Skeletal muscle cell (primary cell): ENCODE measurements around the gene RPS6KB2.
"Not testable (repeated sequence)": the region's sequence is repeated elsewhere in the genome, so short reads cannot be mapped to it uniquely, and the experiment has no call there.

Experiments
- DNase-seq: peaks from one replicate; pipeline ENCODE4 v3.0.0-alpha.2; 2010; ENCODE audit warnings: low read depth
- H3K4me3 ChIP-seq: 2 replicates; pipeline ENCODE4 v1.5.1; 2011; ENCODE audit warnings: low read depth, mild to moderate bottlenecking, control low read depth, low read length, moderate library complexity

RPS6KB2 gene

DNA sequence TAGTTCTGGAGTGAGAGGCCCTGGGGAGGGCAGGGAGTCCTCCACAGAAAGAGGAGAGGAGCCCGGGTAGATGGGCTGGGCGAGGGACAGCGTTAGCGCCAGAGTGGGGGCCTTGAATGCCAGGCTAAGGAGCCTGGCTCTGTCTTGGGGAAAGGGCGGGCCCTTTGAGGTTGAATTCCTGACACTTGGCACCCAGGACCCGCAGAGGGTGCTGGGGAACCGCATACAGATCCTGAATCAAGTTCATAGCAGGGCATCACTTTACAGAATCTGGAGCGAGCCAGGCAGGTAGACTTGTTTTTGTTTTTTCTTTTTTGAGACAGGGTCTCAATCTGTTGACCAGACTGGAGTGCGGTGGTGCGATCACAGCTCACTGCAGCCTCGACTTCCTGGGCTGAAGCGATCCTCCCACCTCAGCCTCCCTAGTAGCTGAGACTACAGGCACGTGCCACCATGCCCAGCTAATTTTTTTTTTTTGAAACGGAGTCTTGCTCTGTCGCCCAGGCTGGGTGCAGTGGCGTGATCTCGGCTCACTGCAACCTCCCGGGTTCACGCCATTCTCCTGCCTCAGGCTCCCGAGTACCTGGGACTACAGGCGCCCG lies 6.8 kb upstream of the RPS6KB2 start:
- H3K4me3 ChIP-seq: peak overlapping the region; percentile 42
- DNase-seq: no peak

DNA sequence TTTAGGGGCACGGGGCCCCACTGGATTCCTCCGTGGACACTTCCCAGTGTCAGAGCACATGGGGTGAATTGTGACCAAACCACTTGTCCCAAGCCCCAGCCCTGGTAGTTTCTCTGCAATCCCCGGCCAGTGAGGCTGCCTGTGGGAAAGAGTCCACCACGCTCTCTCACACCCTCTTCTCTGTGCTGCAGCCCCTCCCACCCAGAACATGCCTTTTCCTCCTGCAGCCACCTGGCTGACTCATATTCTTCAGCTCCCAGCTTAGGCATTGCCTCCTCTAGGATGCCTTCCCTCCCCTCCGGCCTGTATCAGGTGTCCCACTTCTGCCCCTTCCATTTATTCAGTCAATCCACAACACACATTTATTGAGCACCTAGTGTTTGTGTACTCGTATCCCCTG lies 5.4 kb upstream of the RPS6KB2 start:
- no peak overlapping the region for H3K4me3 ChIP-seq
- no peak for DNase-seq

DNA sequence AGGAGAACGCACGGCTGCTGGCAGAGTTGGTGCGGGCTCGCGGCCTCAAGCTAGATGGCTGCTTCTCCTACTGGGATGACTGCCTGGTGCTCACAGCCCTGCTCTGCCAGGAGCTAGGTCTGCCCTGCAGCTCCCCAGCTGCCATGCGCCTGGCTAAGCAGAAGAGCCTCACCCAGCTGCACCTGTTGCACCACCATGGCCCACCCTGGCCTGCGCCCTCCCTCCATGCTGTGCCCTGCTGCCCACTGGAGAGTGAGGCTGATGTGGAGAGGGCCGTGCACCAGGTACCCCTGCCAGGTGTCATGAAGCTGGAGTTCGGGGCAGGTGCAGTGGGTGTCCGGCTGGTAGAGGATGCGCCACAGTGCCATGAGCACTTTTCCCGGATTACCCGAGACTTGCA lies 4.8 kb upstream of the RPS6KB2 start:
- H3K4me3 ChIP-seq: no peak overlapping the region
- DNase-seq: no peak

DNA sequence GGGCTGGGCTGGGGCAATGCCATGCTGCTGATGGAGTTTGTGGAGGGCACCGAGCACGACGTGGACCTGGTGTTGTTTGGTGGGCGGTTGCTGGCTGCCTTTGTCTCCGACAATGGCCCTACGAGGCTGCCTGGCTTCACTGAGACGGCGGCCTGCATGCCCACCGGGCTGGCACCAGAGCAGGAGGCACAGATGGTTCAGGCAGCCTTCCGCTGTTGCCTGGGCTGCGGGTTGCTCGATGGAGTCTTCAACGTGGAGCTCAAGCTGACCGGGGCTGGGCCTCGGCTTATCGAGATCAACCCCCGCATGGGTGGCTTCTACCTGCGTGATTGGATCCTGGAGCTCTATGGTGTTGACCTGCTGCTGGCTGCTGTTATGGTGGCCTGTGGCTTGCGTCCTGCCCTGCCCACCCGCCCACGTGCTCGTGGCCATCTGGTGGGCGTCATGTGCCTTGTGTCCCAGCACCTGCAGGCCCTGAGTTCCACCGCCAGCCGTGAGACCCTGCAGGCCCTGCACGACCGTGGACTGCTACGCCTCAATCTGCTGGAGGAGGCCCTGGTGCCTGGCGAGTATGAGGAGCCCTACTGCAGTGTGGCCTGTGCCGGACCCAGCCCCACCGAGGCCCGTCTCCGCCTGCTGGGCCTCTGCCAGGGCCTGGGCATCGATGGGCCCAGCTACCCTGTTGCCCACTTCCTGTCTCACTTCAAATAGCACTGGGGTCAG lies 4.2 kb upstream of the RPS6KB2 start:
- no peak overlapping the region for H3K4me3 ChIP-seq
- DNase-seq: no peak

DNA sequence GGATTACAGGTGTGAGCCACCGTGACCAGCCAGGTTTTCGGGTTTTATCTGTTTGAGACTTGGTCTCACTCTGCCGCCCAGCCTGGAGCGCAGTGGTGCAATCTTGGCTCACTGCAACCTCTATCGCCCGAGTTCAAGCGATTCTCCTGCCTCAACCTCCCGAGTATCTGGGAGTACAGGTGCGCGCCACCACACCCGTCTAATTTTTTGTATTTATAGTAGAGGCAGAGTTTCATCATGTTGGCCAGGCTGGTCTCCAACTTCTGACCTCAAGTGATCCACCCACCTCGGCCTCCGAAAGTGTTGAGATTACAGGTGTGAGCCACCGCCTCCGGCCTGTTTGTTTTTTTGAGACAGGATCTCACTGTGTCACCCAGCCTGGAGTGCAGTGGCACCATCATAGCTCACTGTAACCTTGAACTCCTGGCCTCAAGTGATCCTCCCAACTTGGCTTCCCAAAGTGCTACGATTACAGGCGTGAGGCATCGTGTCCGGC lies 882 bp upstream of the RPS6KB2 start:
- peak overlapping the region; percentile 99 for H3K4me3 ChIP-seq
- not testable (repeated sequence) for DNase-seq

DNA sequence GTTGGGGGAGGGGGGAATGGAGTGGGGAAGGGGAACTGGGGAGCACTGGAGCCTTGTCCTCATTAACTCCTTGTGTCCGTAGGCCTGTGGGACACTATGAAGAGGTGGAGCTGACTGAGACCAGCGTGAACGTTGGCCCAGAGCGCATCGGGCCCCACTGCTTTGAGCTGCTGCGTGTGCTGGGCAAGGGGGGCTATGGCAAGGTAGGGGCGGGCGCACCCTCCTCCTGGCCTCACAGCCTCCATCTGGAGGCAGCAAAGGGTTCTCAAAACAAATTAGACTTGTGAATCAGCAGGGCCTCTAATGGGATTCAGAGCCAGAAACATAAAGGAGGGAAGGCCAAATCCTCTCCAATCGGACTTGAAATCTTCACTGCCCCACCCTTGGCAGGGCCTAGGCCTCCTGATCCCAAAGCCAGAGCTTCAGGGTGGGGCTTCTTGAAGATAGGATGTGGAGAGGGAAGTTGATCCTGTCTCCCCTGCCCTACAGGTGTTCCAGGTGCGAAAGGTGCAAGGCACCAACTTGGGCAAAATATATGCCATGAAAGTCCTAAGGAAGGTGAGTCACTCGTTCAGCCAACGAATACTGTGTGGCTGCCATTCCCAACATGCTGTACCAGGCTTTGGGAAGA lies 859 bp downstream of the RPS6KB2 start:
- no peak for DNase-seq
- H3K4me3 ChIP-seq: peak overlapping the region; percentile 99

DNA sequence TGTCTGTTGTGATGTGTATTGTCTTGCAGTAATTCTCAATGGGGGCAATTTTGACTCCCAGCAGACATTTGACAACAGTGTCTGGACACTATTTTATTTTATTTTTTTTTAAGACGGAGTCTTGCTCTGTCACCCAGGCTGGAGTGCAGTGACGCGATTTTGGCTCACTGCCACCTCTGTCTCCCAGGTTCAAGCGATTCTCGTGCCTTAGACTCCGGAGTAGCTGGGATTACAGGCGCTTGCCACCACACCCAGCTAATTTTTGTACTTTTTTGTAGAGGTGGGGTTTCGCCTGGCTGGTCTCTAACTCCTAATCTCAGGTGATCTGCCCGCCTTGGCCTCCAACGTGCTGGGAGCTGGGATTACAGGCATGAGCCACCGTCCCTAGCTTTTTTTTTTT lies 1.4 kb downstream of the RPS6KB2 start:
- no peak overlapping the region for H3K4me3 ChIP-seq
- no peak for DNase-seq

DNA sequence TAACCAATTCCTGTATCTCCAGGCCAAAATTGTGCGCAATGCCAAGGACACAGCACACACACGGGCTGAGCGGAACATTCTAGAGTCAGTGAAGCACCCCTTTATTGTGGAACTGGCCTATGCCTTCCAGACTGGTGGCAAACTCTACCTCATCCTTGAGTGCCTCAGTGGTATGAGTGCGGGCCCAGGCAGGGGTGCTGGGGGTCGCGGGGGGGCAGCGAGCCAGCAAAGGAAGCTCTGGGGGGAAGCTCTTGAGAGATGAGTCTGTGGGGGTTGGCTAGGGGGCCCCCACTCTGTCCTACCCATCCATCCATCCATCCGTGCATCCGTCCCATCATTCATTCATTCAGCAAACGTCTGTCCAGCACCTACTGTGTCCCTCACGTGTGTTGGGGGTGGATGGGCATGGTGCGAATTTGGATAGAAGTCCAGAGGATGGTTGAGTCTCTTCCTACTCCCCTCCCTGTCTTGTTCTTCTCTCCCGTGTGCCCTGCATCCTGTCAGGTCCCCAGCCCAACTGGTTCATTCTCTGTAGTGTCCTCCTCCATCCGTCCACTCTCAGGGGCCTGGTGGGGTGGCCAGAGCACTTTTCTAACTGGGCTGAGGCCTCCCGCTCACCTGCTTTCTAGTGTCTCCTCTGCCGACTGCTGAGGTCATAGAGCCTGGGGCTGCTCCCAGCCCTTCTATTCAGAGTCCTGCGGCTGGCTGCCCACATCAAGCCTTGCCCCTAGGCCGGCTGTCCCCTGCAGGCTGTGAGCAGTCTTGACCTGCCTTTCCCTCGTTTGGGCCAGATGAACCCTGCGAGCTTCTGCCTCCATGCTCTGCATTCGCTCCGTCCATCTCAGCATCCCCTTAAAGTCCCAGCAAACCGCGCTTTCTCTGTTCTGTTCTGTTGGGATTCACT lies 3.3 kb downstream of the RPS6KB2 start:
- no peak overlapping the region for H3K4me3 ChIP-seq

DNA sequence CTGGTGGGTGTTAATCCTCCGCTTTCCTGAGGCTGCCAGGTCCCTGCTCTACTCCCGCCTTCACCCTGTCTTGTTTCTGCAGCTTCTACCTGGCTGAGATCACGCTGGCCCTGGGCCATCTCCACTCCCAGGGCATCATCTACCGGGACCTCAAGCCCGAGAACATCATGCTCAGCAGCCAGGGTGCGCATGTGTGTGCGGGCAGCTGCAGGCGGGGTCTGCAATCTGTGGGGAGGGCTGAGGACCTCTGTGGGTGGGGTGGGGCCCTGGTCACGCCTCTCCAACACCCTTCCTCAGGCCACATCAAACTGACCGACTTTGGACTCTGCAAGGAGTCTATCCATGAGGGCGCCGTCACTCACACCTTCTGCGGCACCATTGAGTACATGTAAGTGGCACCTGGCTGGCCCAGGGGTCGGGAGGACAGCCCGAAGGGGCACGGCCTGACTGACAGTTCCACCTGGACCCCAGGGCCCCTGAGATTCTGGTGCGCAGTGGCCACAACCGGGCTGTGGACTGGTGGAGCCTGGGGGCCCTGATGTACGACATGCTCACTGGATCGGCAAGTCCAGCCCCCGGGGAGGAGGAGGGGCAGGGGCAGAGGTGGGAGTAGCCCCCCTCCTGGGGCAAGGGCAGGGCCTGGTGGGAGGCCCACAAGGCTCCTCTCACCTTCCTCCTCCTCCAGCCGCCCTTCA lies 4.5 kb downstream of the RPS6KB2 start:
- H3K4me3 ChIP-seq: no peak overlapping the region

More for the DNA sequence above, 3.3 kb downstream of the RPS6KB2 start:
- DNase-seq: no peak

DNA sequence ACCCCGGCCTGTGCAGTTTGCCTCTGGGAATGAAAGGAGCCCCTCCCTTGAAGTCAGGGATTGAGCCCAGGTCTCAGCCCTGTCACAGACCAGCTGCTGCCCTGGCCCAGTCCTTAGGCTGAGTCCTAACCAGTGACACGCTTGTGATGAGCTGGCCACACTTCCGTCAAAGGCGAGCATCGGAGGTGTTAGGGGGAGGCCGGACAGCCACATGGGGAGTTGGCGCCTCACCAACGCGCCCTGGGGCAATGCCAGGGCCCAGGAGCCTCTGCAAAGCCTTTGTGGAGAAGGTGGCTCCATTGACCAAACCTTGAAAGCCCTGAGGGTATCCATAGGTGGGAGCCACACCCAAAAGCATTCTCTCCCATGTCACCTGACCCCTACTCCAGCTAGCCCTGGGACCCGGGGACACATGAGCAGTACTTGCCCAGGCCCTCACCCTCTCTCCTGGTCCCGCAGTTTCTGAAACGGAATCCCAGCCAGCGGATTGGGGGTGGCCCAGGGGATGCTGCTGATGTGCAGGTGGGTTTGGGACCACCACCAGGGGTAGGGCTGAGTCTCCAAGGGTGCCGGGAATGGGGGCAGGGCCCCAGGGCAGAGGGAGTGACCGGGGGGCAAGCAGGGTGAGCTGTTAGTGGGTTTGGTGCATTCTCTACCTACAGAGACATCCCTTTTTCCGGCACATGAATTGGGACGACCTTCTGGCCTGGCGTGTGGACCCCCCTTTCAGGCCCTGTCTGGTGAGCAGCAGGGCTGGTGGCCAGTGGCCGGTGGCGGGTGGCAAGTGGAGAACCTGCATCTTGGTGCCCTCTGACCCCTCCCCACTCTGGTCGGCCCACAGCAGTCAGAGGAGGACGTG lies 5.5 kb downstream of the RPS6KB2 start:
- no peak for DNase-seq
- H3K4me3 ChIP-seq: no peak overlapping the region

More for the DNA sequence above, 4.5 kb downstream of the RPS6KB2 start:
- DNase-seq: no peak

DNA sequence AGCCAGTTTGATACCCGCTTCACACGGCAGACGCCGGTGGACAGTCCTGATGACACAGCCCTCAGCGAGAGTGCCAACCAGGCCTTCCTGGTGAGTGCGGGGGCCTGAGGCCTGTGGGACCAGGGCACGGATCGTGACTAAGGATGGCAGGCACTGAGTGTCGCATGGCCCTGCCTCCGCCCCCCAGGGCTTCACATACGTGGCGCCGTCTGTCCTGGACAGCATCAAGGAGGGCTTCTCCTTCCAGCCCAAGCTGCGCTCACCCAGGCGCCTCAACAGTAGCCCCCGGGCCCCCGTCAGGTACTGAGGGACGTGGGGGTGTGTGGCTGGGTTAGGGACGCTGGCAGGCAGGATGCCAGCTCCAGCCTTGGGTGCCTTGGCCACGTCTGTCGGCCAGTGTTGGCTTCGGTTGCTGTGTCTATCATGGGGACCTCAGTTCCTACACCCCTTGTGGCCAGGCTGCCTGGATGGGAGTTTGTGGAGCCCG lies 6.1 kb downstream of the RPS6KB2 start:
- DNase-seq: no peak
- no peak overlapping the region for H3K4me3 ChIP-seq

DNA sequence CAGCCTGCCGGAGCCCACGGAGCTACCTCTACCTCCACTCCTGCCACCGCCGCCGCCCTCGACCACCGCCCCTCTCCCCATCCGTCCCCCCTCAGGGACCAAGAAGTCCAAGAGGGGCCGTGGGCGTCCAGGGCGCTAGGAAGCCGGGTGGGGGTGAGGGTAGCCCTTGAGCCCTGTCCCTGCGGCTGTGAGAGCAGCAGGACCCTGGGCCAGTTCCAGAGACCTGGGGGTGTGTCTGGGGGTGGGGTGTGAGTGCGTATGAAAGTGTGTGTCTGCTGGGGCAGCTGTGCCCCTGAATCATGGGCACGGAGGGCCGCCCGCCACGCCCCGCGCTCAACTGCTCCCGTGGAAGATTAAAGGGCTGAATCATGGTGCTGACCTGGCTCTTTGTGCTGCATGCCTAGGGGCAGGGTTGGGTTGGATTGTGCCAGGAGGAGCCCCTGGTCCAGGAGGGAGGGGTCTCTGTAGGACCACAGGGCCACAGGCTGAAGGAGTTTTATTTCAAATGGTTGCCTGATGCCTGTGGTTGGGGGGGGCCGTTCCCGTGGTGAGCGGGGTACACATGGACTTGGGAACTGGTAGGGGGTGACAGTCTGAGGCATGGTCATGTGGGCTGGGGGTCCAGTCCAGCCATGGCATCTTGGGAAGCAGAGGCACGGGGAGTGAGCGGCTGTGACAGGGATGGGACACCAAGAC lies 6.9 kb downstream of the RPS6KB2 start:
- no peak overlapping the region for H3K4me3 ChIP-seq
- DNase-seq: no peak

DNA sequence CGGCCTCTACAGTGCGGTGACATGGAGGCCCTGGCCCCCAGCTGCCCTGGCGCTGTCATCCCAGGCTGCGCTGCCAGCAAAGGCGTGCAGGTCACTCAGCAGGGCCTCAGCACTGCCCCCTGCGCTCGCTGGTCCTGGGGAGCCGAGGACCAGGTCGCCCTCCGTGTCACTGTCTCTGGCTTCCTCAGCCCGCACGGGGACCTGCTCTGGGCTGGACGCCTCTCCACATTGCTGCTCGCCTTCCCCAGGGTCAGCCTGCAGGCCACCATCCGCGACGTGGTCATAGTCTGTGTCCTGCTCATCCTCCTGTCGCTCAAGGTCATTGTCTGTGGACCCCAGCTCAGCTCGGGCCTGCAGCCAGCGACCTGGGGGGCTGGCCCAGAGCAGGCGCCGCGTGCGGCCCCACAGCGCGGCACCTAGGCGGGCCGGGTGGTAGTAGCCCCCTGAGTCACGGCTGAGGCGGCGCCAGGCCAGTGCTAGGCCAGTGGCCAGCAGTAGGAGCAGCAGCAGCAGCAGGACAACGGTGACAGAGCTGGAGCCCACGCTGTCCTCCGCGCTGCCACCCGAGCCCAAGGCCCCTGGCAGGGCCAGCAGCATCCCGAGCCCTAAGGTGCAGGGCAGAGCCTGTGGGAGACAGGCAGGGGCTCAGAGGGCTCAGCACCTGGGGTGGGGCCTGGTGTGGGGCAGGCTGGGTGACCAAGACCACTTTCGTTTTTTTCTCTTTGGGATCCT lies 7.6 kb downstream of the RPS6KB2 start:
- no peak overlapping the region for H3K4me3 ChIP-seq
- no peak for DNase-seq

DNA sequence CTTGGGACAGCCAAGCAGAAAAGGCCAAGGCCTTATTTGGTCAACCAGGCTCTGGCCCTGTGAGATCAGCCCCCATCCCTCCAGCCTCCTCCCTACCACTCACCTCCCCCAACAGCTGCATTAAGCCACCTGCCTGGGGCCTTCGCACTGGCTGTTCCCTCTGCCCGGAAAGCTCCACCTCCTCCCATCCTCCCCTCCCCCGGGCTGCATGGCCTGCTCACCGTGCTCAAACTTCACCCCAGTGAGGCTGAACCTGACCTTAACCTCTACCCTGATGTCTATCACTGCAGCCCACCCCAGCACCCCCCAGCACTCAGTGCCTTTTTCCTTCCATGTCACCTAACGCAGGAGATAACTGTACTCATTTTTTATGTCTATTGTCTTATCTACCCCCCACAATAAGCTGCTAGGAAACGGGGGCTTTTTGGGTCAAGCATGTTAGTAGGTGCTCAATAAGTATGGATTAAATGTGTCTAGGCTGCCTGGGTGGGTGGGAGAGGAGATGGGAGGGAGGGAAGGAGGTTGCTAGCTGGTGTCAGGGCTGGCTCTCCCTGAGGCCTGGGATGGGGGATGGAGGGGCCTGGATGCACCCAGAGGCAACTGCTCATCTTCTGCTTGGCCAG lies 8.3 kb downstream of the RPS6KB2 start:
- no peak for DNase-seq
- no peak overlapping the region for H3K4me3 ChIP-seq

DNA sequence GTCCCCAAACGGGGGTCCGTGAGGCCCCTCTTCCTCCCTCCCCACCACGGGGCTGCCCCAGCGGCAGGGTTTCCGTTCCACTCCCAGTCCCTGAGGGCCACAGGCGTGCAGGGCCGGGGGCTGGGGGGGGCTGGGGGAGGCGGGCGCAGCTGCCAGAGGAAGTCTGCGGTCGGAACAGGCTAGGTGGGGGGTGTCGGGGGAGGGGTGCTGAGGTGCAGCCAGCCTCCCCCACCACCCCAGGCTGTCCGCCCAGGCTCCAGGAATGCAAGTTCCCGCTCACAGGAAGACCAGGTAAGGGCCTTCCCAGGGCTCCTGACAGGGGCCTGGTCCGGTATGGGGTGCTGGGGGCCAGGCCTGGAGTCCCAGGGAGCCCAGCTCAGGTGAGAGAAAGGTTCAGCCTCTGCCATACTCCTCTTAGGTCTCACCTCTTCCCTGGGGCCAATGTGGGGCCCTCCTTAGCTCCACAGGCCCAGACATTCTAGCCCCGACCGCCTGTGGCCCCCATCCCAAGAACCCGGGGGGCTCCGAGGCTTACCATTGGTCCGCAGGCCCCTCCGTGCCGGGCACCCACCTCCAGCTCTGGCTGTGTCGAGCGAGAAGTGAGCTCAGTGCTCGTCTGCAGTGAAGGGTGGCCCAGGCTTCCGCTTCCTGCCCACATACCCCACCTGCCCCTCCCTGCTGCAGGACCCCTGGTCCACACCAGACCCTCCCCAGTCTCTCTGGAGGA lies 9.0 kb downstream of the RPS6KB2 start, which contains the start of gene PTPRCAP:
TSS of gene PTPRCAP (minus strand) at position 601 of the 727 bp plus-strand sequence. CDS start at position 538, 63 bp downstream.
- no peak for DNase-seq
- H3K4me3 ChIP-seq: no peak within 1 kb of the TSS

DNA sequence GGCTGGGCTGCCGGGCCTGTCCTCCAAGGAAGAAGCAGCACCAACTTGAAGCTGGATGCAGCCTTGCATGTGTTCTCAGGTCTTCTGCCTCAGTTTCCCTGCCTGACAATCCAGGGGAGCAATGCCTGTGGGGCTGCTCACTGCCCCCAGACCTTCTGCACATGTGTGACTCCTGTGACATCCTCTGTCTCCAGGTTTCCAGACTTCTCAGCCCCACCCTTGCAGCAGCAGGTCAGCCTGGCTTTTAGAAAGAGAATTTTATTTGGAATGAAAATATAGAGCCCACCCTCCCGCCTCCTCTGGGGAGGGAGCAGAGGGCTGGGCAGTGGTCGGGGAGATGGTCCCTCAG lies 9.5 kb downstream of the RPS6KB2 start:
- H3K4me3 ChIP-seq: no peak overlapping the region
- DNase-seq: no peak
